Cardiac muscle cell (in vitro differentiated cells and primary cell): ENCODE measurements around the gene SCML2. TPM values are rescaled to one million over a fixed set of nuclear protein-coding genes. Genes with fewer than 3 reads are reported as not detected.
A peak's percentile ranks its signal among the peaks of the same experiment; 100 is the strongest.
"Not testable (repeated sequence)": the region's sequence is repeated elsewhere in the genome, so short reads cannot be mapped to it uniquely, and the experiment has no call there.

Experiments
- DNase-seq, 2 donors: peaks; one replicate each; pipeline versions ENCODE4 v3.0.0 to v3.0.0-alpha.2; 2010 to 2017; ENCODE audit warnings: low read depth in 1 of 2, low spot score in 1 of 2
- H3K27ac ChIP-seq: fragments of 200-600 bp; sonication (generic); 2 replicates; pipeline ENCODE4 v1.5.1; 2016
- H3K27me3 ChIP-seq: fragments of 200-600 bp; sonication (generic); 2 replicates; pipeline ENCODE4 v1.6.0; 2016; ENCODE audit warnings: control low read depth
- H3K36me3 ChIP-seq: fragments of 200-600 bp; sonication (generic); 2 replicates; pipeline ENCODE4 v1.5.1; 2016; ENCODE audit warnings: control low read depth
- H3K4me1 ChIP-seq: fragments of 200-600 bp; sonication (generic); 2 replicates; pipeline ENCODE4 v1.8.1; 2017; ENCODE audit warnings: low read depth, mild to moderate bottlenecking, mixed run types
- H3K4me3 ChIP-seq: fragments of 200-600 bp; sonication (generic); 2 replicates; pipeline ENCODE4 v1.5.1; 2016; ENCODE audit warnings: mild to moderate bottlenecking
- H3K9me3 ChIP-seq: fragments of 200-600 bp; sonication (generic); 2 replicates; pipeline ENCODE4 v1.5.1; 2017; ENCODE audit warnings: low read depth, mild to moderate bottlenecking, control low read depth
- CTCF ChIP-seq: IDR thresholded peaks from 2 replicates; pipeline ENCODE4 v1.5.1; 2012; ENCODE audit warnings: low read depth, mild to moderate bottlenecking, low read length
- polyA plus RNA-seq: library from polyadenylated mRNA; unstranded; fragments of >200 nt; fragmentation: Nextera tagmentation; extraction: Ambion mirVana; gene quantifications from 2 replicates; pipeline ENCODE4 v1.2.1, GENCODE V29; 2016
- total RNA-seq: library from RNA; depleted of rRNA; stranded (reverse); fragments of >200 nt; gene quantifications from 2 replicates; pipeline ENCODE4 v1.2.3, GENCODE V29; 2016

The SCML2 gene
- total and polyA plus RNA-seq, 2 experiments from 2014 or later: 6.1 to 8.4 TPM

GRCh38 chrX:18377796-18378195 is 23.3 kb upstream of the SCML2 start:
- no peaks in the 10 kb centered on the region for H3K36me3 ChIP-seq

GRCh38 chrX:18375131-18375805 is 20.8 kb upstream of the SCML2 start:
- not testable (repeated sequence) for H3K27ac ChIP-seq, H3K4me3 ChIP-seq, DNase-seq, H3K27me3 ChIP-seq, H3K4me1 ChIP-seq, H3K36me3 ChIP-seq, H3K9me3 ChIP-seq

More at GRCh38 chrX:18377796-18378195, 23.3 kb upstream of the SCML2 start:
- H3K9me3 ChIP-seq: no peaks in the 10 kb centered on the region
- no peaks in the 10 kb centered on the region for H3K27me3 ChIP-seq
- peak; percentile 20 to 35 for DNase-seq
- no peaks in the 10 kb centered on the region for H3K4me1 ChIP-seq
- no peak overlapping the region for H3K4me3 ChIP-seq
- TF ChIP-seq CTCF: peak; percentile 49
- H3K27ac ChIP-seq: no peak overlapping the region

GRCh38 chrX:18369096-18369495 is 14.6 kb upstream of the SCML2 start:
- not testable (repeated sequence) for DNase-seq

GRCh38 chrX:18368402-18368801 is 13.9 kb upstream of the SCML2 start:
- H3K4me1 ChIP-seq: no peaks in the 10 kb centered on the region
- no peaks in the 10 kb centered on the region for H3K36me3 ChIP-seq
- no peak for TF ChIP-seq CTCF
- H3K4me3 ChIP-seq: no peak overlapping the region
- DNase-seq: no peak
- H3K27ac ChIP-seq: no peak overlapping the region
- no peaks in the 10 kb centered on the region for H3K27me3 ChIP-seq
- no peaks in the 10 kb centered on the region for H3K9me3 ChIP-seq

More at GRCh38 chrX:18369096-18369495, 14.6 kb upstream of the SCML2 start:
- H3K4me1 ChIP-seq, H3K27ac ChIP-seq, H3K9me3 ChIP-seq, H3K36me3 ChIP-seq, H3K4me3 ChIP-seq, H3K27me3 ChIP-seq: not testable (repeated sequence)

GRCh38 chrX:18360867-18361266 is 6.4 kb upstream of the SCML2 start:
- Histone ChIP-seq H3K4me3 (no peak overlapping the region), H3K27me3 (peaks cover 3% of the 10 kb centered on the region), H3K27ac (no peak overlapping the region), H3K4me1 (no peaks in the 10 kb centered on the region), H3K36me3 (no peaks in the 10 kb centered on the region), H3K9me3 (no peaks in the 10 kb centered on the region)
- no peak for TF ChIP-seq CTCF
- no peak for DNase-seq

GRCh38 chrX:18353931-18354368 is 538 bp downstream of the SCML2 start:
- Histone ChIP-seq H3K27ac (no peak overlapping the region), H3K36me3 (no peaks in the 10 kb centered on the region), H3K9me3 (no peaks in the 10 kb centered on the region), H3K4me3 (peak overlapping the region; percentile 49), H3K4me1 (no peaks in the 10 kb centered on the region), H3K27me3 (no peaks in the 10 kb centered on the region)
- TF ChIP-seq CTCF: no peak
- DNase-seq: peak in 1 of 2 donors; percentile 38
